GM23338 (cell line): ENCODE results near the gene ZNF281. TPM values are rescaled to one million over a fixed set of nuclear protein-coding genes. Genes with fewer than 3 reads are reported as not detected.

Experiments
- ATAC-seq: fragments of 200-7000 bp; cut with Tn5 transposase; 3 replicates; pipeline ENCODE4 v1.9.1; 2020
- DNase-seq: peaks from one replicate; pipeline ENCODE4 v3.0.0-alpha.2; 2015; ENCODE audit warnings: low spot score
- H2AFZ ChIP-seq: fragments of 200-600 bp; sonication (generic); 2 replicates; pipeline ENCODE4 v1.8.0; 2016; ENCODE audit warnings: antibody characterized with exemption, mild to moderate bottlenecking, moderate library complexity
- H3F3A ChIP-seq: fragments of 200-600 bp; sonication (generic); replicated peaks from 2 replicates; pipeline ENCODE4 v1.8.0; 2017; ENCODE audit warnings: antibody characterized with exemption, mixed run types, low read depth
- H3K27ac ChIP-seq: fragments of 200-600 bp; sonication (generic); 2 replicates; pipeline ENCODE4 v1.6.1; 2016; ENCODE audit warnings: low read depth
- H3K27me3 ChIP-seq: fragments of 200-600 bp; sonication (generic); 2 replicates; pipeline ENCODE4 v1.8.0; 2016; ENCODE audit warnings: mild to moderate bottlenecking, mixed run types, moderate library complexity; ENCODE audit not compliant: insufficient read depth
- H3K36me3 ChIP-seq: fragments of 200-600 bp; sonication (generic); 2 replicates; pipeline ENCODE4 v1.8.0; 2016; ENCODE audit warnings: mild to moderate bottlenecking; ENCODE audit not compliant: insufficient read depth
- H3K4me1 ChIP-seq: fragments of 200-600 bp; sonication (generic); 2 replicates; pipeline ENCODE4 v1.8.0; 2016; ENCODE audit warnings: mild to moderate bottlenecking, moderate library complexity; ENCODE audit not compliant: insufficient read depth
- H3K4me2 ChIP-seq: fragments of 200-600 bp; sonication (generic); 2 replicates; pipeline ENCODE4 v1.7.1; 2017; ENCODE audit warnings: mixed run types
- H3K4me3 ChIP-seq: fragments of 200-600 bp; sonication (generic); 2 replicates; pipeline ENCODE4 v1.6.1; 2016; ENCODE audit warnings: mixed run types
- H3K79me2 ChIP-seq: fragments of 200-600 bp; sonication (generic); replicated peaks from 2 replicates; pipeline ENCODE4 v1.8.0; 2017; ENCODE audit warnings: mild to moderate bottlenecking; ENCODE audit not compliant: insufficient read depth
- H3K9me2 ChIP-seq: fragments of 200-600 bp; sonication (generic); 2 replicates; pipeline ENCODE4 v1.8.0; 2017; ENCODE audit not compliant: insufficient read depth
- H4K20me1 ChIP-seq: fragments of 200-600 bp; sonication (generic); replicated peaks from 2 replicates; pipeline ENCODE4 v1.8.0; 2017; ENCODE audit warnings: mild to moderate bottlenecking; ENCODE audit not compliant: insufficient read depth
- H3K27ac Mint-ChIP-seq: 2 replicates; pipeline ENCODE4 v1.8.0; 2020; ENCODE audit warnings: inconsistent platforms, mild to moderate bottlenecking, moderate library complexity, mixed read lengths
- H3K27me3 Mint-ChIP-seq: 3 replicates; pipeline ENCODE4 v1.8.0; 2022; ENCODE audit warnings: low read depth, mild to moderate bottlenecking, moderate library complexity, mixed read lengths, inconsistent platforms; ENCODE audit not compliant: insufficient read depth, poor library complexity
- H3K36me3 Mint-ChIP-seq: 3 replicates; pipeline ENCODE4 v1.8.0; 2021; ENCODE audit warnings: low read depth, mild to moderate bottlenecking, inconsistent platforms, moderate library complexity, mixed read lengths
- H3K4me1 Mint-ChIP-seq: 3 replicates; pipeline ENCODE4 v1.8.0; 2020; ENCODE audit warnings: mild to moderate bottlenecking, inconsistent platforms, mixed read lengths
- H3K4me3 Mint-ChIP-seq: 3 replicates; pipeline ENCODE4 v1.8.0; 2021; ENCODE audit warnings: moderate library complexity, mild to moderate bottlenecking, inconsistent platforms, mixed read lengths
- H3K9me3 Mint-ChIP-seq: 3 replicates; pipeline ENCODE4 v1.8.0; 2020; ENCODE audit warnings: moderate library complexity, mild to moderate bottlenecking, inconsistent platforms, mixed read lengths
- CREB1 ChIP-seq: fragments of 250-450 bp; sonication (Bioruptor Pico); IDR thresholded peaks from 2 replicates; pipeline ENCODE4 v1.5.0; 2020; ENCODE audit warnings: low read depth, mild to moderate bottlenecking, moderate library complexity
- CTCF ChIP-seq, 2 experiments: fragments of 200-600 bp in 1 of 2; sonication (generic) in 1 of 2; conservative IDR thresholded peaks; 2 replicates each; pipeline versions ENCODE4 v1.5.1 to v1.6.1; 2016 to 2017; ENCODE audit warnings: antibody characterized with exemption in 2 of 2, low read depth in 2 of 2, mild to moderate bottlenecking in 2 of 2, moderate library complexity in 1 of 2
- ETS1 ChIP-seq: IDR thresholded peaks from 2 replicates; pipeline ENCODE4 v1.6.1; 2016; ENCODE audit warnings: antibody characterized with exemption
- EZH2 ChIP-seq: fragments of 200-600 bp; sonication (generic); IDR thresholded peaks from one replicate; pipeline ENCODE4 v1.8.0; 2017; ENCODE audit warnings: antibody characterized with exemption, mild to moderate bottlenecking, low read depth; ENCODE audit not compliant: unreplicated experiment
- EZH2phosphoT487 ChIP-seq: fragments of 200-600 bp; sonication (generic); IDR thresholded peaks from one replicate; pipeline ENCODE4 v1.8.1; 2018; ENCODE audit warnings: antibody characterized with exemption; ENCODE audit not compliant: unreplicated experiment
- NANOG ChIP-seq: IDR thresholded peaks from 2 replicates; pipeline ENCODE4 v1.6.1; 2016; ENCODE audit warnings: antibody characterized with exemption, borderline replicate concordance
- REST ChIP-seq: IDR thresholded peaks from one replicate; pipeline ENCODE4 v1.6.1; 2018; ENCODE audit warnings: antibody characterized with exemption; ENCODE audit not compliant: unreplicated experiment
- STAT1 ChIP-seq: IDR thresholded peaks from one replicate; pipeline ENCODE4 v1.6.1; 2016; ENCODE audit warnings: antibody characterized with exemption; ENCODE audit not compliant: unreplicated experiment
- ZNF114 ChIP-seq: fragments of 250-450 bp; sonication (Bioruptor Pico); IDR thresholded peaks from 2 replicates; pipeline ENCODE4 v1.5.0; 2020; ENCODE audit warnings: mild to moderate bottlenecking, moderate library complexity
- polyA plus RNA-seq: library from polyadenylated mRNA; unstranded; fragments of >200 nt; fragmentation: Nextera tagmentation; extraction: Ambion mirVana; gene quantifications from 2 replicates; pipeline ENCODE4 v1.2.1, GENCODE V29; 2016
- total RNA-seq: library from RNA; depleted of rRNA; stranded (reverse); fragments of >200 nt; shearing (Covaris generic); gene quantifications from 2 replicates; pipeline ENCODE4 v1.2.3, GENCODE V29; 2014

The ZNF281 gene
- total and polyA plus RNA-seq, 2 experiments from 2014 or later, result 62.1 to 79.3 TPM

GRCh38 chr1:200391747-200392146 is 18.1 kb downstream of the ZNF281 start:
- H3K9me2 ChIP-seq, result no peaks in the 10 kb centered on the region
- H2AFZ ChIP-seq, result no peak overlapping the region
- ATAC-seq (no peak; the same call in none of the 3 replicates), DNase-seq (peak; percentile 21)
- peaks cover 2% of the 10 kb centered on the region for H3K27me3 Mint-ChIP-seq
- H3K4me3 Mint-ChIP-seq, result peak overlapping the region; percentile 51
- peaks cover 78% of the 10 kb centered on the region for H3K4me1 ChIP-seq
- no peaks in the 10 kb centered on the region for H3K9me3 Mint-ChIP-seq
- H3K4me2 ChIP-seq, result peak overlapping the region; percentile 52
- TF ChIP-seq ETS1 (no peak), NANOG (peak; percentile 72; the same call in 1 of the 2 replicates)
- H3K36me3 Mint-ChIP-seq, result peaks cover 3% of the 10 kb centered on the region; the same call in 1 of the 3 replicates
- no peaks in the 10 kb centered on the region for H3K79me2 ChIP-seq
- H3K4me3 ChIP-seq, result peak overlapping the region; percentile 20; the same call in 1 of the 2 replicates
- H3K4me1 Mint-ChIP-seq, result peaks cover 37% of the 10 kb centered on the region
- peak overlapping the region; percentile 91 for H3K27ac ChIP-seq
- peak overlapping the region; percentile 90 for H3K27ac Mint-ChIP-seq
- H4K20me1 ChIP-seq, result no peaks in the 10 kb centered on the region
- no peaks in the 10 kb centered on the region for H3K36me3 ChIP-seq
- peaks cover 5% of the 10 kb centered on the region; the same call in 1 of the 2 replicates for H3F3A ChIP-seq
- no peaks in the 10 kb centered on the region for H3K27me3 ChIP-seq

GRCh38 chr1:200388791-200389190 is 21.0 kb downstream of the ZNF281 start:
- H3K4me3 ChIP-seq, result no peak overlapping the region
- peaks cover 5% of the 10 kb centered on the region; the same call in 1 of the 2 replicates for H3F3A ChIP-seq
- H3K4me1 ChIP-seq, result peaks cover 60% of the 10 kb centered on the region
- no peaks in the 10 kb centered on the region for H3K9me2 ChIP-seq
- H3K4me1 Mint-ChIP-seq, result peaks cover 19% of the 10 kb centered on the region
- H3K27ac ChIP-seq, result peak overlapping the region; percentile 68
- ATAC-seq (peak; percentile 59), DNase-seq (peak; percentile 30)
- H3K27me3 ChIP-seq, result no peaks in the 10 kb centered on the region
- H3K4me2 ChIP-seq, result peak overlapping the region; percentile 41
- H3K36me3 Mint-ChIP-seq, result no peaks in the 10 kb centered on the region
- no peaks in the 10 kb centered on the region for H4K20me1 ChIP-seq
- peaks cover 4% of the 10 kb centered on the region for H3K27me3 Mint-ChIP-seq
- H3K4me3 Mint-ChIP-seq, result no peak overlapping the region
- no peak overlapping the region for H3K27ac Mint-ChIP-seq
- H3K36me3 ChIP-seq, result no peaks in the 10 kb centered on the region
- H3K9me3 Mint-ChIP-seq, result no peaks in the 10 kb centered on the region
- no peak overlapping the region for H2AFZ ChIP-seq
- no peaks in the 10 kb centered on the region for H3K79me2 ChIP-seq
- TF ChIP-seq STAT1 (no peak), NANOG (no peak), CREB1 (CRISPR knock-in tag) (no peak), EZH2 (no peak), ZNF114 (CRISPR knock-in tag) (no peak), REST (no peak), CTCF (conservative IDR thresholded peaks at IDR 0.05; ENCODE audit: low read depth in 2 of 2) (no peak), EZH2phosphoT487 (no peak), ETS1 (no peak)
